Measurements from ENCODE around the gene ATG2A. TPM values are rescaled to one million over a fixed set of nuclear protein-coding genes. Genes with fewer than 3 reads are reported as not detected.
A peak's percentile ranks its signal among the peaks of the same experiment; 100 is the strongest.

The ATG2A gene
- total and polyA plus RNA-seq, 9 of the 15 experiments (the other 6 are each of a cell fraction or from before 2014, with no cell fraction given): 0.25 to 45.9 (median 5.2) TPM

DNA sequence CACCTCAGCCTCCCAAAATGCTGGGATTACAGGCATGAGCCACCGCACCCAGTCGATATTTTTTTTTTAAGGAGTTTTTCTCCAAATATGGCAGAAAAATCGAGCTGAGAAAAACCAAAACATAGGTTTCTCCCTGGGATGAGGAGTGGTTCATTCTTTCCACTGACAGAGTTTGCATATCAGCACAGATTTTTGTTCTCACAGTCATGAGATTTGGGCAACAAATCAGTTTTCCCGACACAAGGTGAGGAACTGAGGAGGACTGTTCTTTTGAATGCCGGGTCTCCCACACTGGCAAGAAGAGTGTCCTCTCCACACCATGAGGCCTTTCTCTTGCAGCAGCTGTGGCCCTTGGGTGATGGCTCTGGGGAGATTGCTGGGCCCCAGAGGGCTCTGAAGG, 34.8 kb downstream of the ATG2A start:
- FAIRE-seq (no peak), ATAC-seq (no peak), DNase-seq (ENCODE audit: extremely low read depth in 1 of 4, low spot score in 3 of 4) (no peak)
- CTCF ChIA-PET (ENCODE audit: low intra/inter-chr PET ratio): no interaction called here
- H4K20me1 ChIP-seq (replicated peaks; ENCODE audit: control insufficient read depth, insufficient read depth, low read length): no peaks in the 10 kb centered on the region; the same call in 1 of the 2 replicates
- no peak overlapping the region for H3K4me2 ChIP-seq (ENCODE audit: insufficient read depth, low read length)
- no peaks in the 10 kb centered on the region for H3K9me3 ChIP-seq (replicated peaks; ENCODE audit: control insufficient read depth, insufficient read depth, low read depth, low read length)
- POLR2A ChIA-PET: interaction anchor here (0.6 to 1.6 kb wide), 3 partner anchors 23 to 432 kb away, joined by 3 to 5 read pairs (median 3); no protein-coding TSS in a partner anchor
- no TSS peak for BruUV-seq (replicated peaks)
- no peak overlapping the region for H3K4me3 ChIP-seq
- in situ Hi-C loops (cut with MboI) (no loop called here), intact Hi-C loops (cut with micrococcal nuclease) (loop anchor here (10.0 kb wide), 1 partner anchor 233 kb away; the partner anchor contains the start of genes TM7SF2 and ZNHIT2)
- no peaks in the 10 kb centered on the region for H3K36me3 ChIP-seq (ENCODE audit: control insufficient read depth, insufficient read depth, low read length)
- WGBS (ENCODE audit: insufficient coverage, low coverage, missing lambda C conversion rate): 55% methylated on average over 5 of the region's 5 CpGs
- peaks cover 25 to 60% of the 10 kb centered on the region in 2 experiments for H3K4me1 ChIP-seq (replicated peaks in 1 of 2; ENCODE audit: control insufficient read depth in 2 of 2, insufficient read depth in 2 of 2, low read length in 2 of 2)
- no peak overlapping the region for H3K9ac ChIP-seq (ENCODE audit: insufficient read depth in 1 of 2, low read depth in 2 of 2, low read length in 2 of 2)
- no peak overlapping the region for H3K27ac ChIP-seq (ENCODE audit: extremely low read depth, low read depth, low read length)
- H3K27me3 ChIP-seq (ENCODE audit: control insufficient read depth in 2 of 2, insufficient read depth in 2 of 2, low read length in 2 of 2): no peaks in the 10 kb centered on the region
- no peak overlapping the region for H2AFZ ChIP-seq (ENCODE audit: low read depth, low read length)
- H3K9me1 ChIP-seq (ENCODE audit: control insufficient read depth, insufficient read depth, low read length): no peaks in the 10 kb centered on the region
- TF ChIP-seq NFRKB (IDR thresholded peaks at IDR 0.05; ENCODE audit: low read depth): no peak
- TF ChIP-seq KDM1A (IDR thresholded peaks at IDR 0.05): peak; percentile 53 to 67; a peak in 3 of 4 replicates
- TF ChIP-seq PREB (CRISPR knock-in tag; IDR thresholded peaks at IDR 0.05): no peak
- 0 out of 4 replicates have a peak, but pooled peaks of 1 of the 2 experiments have one; percentile 14 for TF ChIP-seq RCOR1 (IDR thresholded peaks at IDR 0.05; ENCODE audit: borderline replicate concordance in 1 of 2, low read depth in 2 of 2, low read length in 2 of 2)
- no peak for TF ChIP-seq ARID4B (CRISPR knock-in tag; IDR thresholded peaks at IDR 0.05)
- TF ChIP-seq NKRF (IDR thresholded peaks at IDR 0.05; ENCODE audit: borderline replicate concordance): no peak
- TF ChIP-seq TAF15 (IDR thresholded peaks at IDR 0.05; ENCODE audit: low read depth, low read length): no peak
- no peak for TF ChIP-seq CREB1 (IDR thresholded peaks at IDR 0.05)
- TF ChIP-seq CREB1 (CRISPR knock-in tag; IDR thresholded peaks at IDR 0.05): no peak
- H3K79me2 ChIP-seq (ENCODE audit: control insufficient read depth, insufficient read depth, low read length): peaks cover 23% of the 10 kb centered on the region

Data from K562 (cell line).